ENCODE measurements around the gene RESP18. TPM values are rescaled to one million over a fixed set of nuclear protein-coding genes. Genes with fewer than 3 reads are reported as not detected.

RESP18 gene
- total RNA-seq, 4 donors from 2014 or later: not detected

DNA sequence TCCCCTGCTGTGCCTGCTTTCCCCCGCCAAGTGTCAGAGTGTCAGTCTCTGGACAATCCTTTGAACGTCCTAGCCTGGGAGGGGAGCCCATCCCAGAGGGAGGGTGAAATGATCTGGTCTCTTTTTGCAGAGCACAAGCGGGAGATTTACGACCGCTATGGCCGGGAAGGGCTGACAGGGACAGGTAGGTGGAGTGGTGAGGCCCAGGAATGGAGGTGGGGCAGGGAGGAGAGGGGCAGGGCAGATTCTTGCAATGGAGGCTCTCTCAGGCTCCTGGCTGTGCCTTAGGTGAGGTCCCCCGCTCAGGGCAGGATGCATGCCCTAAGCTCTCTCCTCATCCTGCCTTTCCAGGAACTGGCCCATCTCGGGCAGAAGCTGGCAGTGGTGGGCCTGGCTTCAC, 51.0 kb downstream of the RESP18 start:
- no peaks in the 10 kb centered on the region for H3K27me3 ChIP-seq
- peaks cover 46% of the 10 kb centered on the region for H3K36me3 ChIP-seq
- peaks cover 86% of the 10 kb centered on the region for H3K4me1 ChIP-seq
- DNase-seq (ENCODE audit: low spot score in 2 of 2): no peak
- no peaks in the 10 kb centered on the region for H3K9me3 ChIP-seq
- TF ChIP-seq POLR2AphosphoS5 (IDR thresholded peaks at IDR 0.05): no peak
- TF ChIP-seq POLR2A (IDR thresholded peaks at IDR 0.05): no peak
- TF ChIP-seq, protein P1, sequence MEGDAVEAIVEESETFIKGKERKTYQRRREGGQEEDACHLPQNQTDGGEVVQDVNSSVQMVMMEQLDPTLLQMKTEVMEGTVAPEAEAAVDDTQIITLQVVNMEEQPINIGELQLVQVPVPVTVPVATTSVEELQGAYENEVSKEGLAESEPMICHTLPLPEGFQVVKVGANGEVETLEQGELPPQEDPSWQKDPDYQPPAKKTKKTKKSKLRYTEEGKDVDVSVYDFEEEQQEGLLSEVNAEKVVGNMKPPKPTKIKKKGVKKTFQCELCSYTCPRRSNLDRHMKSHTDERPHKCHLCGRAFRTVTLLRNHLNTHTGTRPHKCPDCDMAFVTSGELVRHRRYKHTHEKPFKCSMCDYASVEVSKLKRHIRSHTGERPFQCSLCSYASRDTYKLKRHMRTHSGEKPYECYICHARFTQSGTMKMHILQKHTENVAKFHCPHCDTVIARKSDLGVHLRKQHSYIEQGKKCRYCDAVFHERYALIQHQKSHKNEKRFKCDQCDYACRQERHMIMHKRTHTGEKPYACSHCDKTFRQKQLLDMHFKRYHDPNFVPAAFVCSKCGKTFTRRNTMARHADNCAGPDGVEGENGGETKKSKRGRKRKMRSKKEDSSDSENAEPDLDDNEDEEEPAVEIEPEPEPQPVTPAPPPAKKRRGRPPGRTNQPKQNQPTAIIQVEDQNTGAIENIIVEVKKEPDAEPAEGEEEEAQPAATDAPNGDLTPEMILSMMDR (IDR thresholded peaks at IDR 0.05): no peak
- no peak for TF ChIP-seq EP300 (IDR thresholded peaks at IDR 0.05)
- WGBS: 67% methylated on average over 5 of the region's 8 CpGs
- no peak overlapping the region for H3K4me3 ChIP-seq
- no peak overlapping the region for H3K27ac ChIP-seq

DNA sequence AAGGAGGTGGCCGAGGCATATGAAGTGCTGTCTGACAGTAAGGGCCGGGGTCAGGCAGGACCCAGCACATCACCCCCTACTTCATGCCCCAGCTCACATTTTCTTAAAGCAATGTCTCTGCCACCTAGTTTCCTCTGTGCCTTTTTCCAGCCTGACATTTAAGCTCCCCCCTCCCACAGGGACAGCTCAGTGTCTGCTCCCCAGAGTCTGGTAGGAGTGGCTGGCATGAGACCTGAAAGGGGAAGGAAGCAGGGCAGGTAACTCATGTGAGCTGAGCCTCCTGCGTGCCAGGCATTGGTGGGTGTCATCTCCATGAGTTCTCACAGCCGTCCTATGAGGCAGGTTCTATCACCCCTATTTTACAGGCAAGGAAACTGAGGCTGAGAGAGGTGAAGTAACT, 51.9 kb downstream of the RESP18 start:
- peaks cover 77% of the 10 kb centered on the region for H3K4me1 ChIP-seq
- H3K4me3 ChIP-seq: peak overlapping the region; percentile 93
- H3K9me3 ChIP-seq: no peaks in the 10 kb centered on the region
- H3K27ac ChIP-seq: peak overlapping the region; percentile 99
- TF ChIP-seq, protein P1 (IDR thresholded peaks at IDR 0.05): no peak
- TF ChIP-seq EP300 (IDR thresholded peaks at IDR 0.05): no peak
- no peak for TF ChIP-seq POLR2A (IDR thresholded peaks at IDR 0.05)
- no peak for TF ChIP-seq POLR2AphosphoS5 (IDR thresholded peaks at IDR 0.05)
- no peaks in the 10 kb centered on the region for H3K27me3 ChIP-seq
- no peak for DNase-seq (ENCODE audit: low spot score in 2 of 2)
- peaks cover 46% of the 10 kb centered on the region for H3K36me3 ChIP-seq
- WGBS: 86% methylated on average over 4 of the region's 4 CpGs

DNA sequence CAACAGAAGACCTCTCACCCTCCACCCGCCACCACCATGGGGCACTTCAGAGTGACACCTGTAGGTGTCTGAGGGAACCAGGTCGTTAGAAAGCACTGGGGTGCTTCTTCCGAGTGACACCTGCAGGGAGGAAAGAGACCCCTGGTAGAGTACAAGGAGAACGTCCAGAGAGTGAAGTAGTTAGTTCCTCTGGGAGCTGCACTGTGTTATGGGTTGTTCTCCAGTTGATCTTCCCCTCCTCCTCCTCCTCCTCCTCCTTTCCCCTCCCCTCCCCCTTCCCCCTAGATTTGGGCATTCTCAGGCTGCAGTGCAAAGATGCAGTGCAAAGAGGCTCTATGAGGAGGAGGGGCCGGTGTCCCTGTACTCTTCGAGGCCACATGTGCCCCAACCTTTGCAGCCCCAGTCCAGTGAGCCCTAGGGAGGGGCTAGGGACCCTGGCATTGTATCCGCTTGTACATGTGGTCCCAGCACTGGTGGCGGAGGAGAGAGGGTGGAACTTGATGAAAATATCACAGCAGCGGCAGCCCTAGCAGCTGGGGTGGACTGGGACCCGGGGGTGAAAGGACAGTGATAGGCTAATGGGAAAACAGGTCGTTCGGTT, 52.5 kb downstream of the RESP18 start:
- WGBS: 41% methylated on average over 12 of the region's 12 CpGs
- peaks cover 72% of the 10 kb centered on the region for H3K4me1 ChIP-seq
- TF ChIP-seq EP300 (IDR thresholded peaks at IDR 0.05): no peak
- no peak for TF ChIP-seq POLR2A (IDR thresholded peaks at IDR 0.05)
- TF ChIP-seq, protein P1 (IDR thresholded peaks at IDR 0.05): no peak
- TF ChIP-seq POLR2AphosphoS5 (IDR thresholded peaks at IDR 0.05): no peak
- H3K27me3 ChIP-seq: no peaks in the 10 kb centered on the region
- peak overlapping the region; percentile 99 for H3K27ac ChIP-seq
- peaks cover 44% of the 10 kb centered on the region for H3K36me3 ChIP-seq
- peak overlapping the region; percentile 93 for H3K4me3 ChIP-seq
- no peak for DNase-seq (ENCODE audit: low spot score in 2 of 2)
- no peaks in the 10 kb centered on the region for H3K9me3 ChIP-seq

DNA sequence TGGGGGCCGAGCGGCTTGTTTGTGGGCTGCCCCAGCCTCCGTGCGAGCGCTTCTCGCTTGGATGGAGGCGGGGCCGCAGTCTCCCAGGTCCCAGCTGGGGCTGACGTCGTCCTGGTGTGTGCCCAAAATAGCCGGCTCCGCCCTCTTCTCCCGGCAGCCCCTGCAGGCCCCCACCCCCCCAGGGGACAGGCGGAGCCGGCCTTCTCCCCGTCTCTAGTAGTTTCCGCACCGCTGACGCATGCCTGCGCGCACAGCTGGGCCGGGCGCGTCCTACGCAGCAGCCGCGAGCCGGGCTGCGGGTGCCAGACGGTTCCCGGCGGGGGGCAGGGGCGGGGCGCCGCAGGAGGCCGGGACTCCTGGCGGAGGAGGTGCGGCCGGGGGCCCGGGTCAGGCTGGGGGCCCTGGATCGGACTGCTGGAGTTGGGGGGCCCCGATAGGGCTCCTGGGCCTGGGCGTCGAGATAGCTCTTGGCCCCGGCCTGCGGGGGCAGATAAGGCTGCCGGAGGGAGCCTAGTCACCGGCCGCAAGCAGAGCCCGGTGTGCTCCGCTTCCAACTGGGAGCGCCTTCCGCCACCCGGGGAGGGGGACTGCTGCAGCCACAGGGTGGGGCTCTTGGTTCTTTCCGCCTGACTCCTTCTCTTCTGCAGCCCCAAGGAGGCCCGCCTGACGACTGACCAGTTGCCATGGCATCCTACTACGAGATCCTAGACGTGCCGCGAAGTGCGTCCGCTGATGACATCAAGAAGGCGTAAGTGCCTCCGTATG, 53.2 kb downstream of the RESP18 start, which contains the start of gene DNAJB2:
Gene DNAJB2 (plus strand): TSS at position 216 of the 765 bp plus-strand sequence. CDS start 468 bp downstream, at position 684.
- H3K27me3 ChIP-seq: no peaks in the 10 kb centered on the region
- TF ChIP-seq POLR2AphosphoS5 (IDR thresholded peaks at IDR 0.05) (peak; percentile 31 to 87 (median 63)), POLR2A (IDR thresholded peaks at IDR 0.05) (peak; percentile 23 to 89), EP300 (IDR thresholded peaks at IDR 0.05) (peak; percentile 16)
- TF ChIP-seq, protein P1 (IDR thresholded peaks at IDR 0.05): no peak
- H3K27ac ChIP-seq: peak within 1 kb of the TSS; percentile 99
- peak within 1 kb of the TSS; percentile 93 for H3K4me3 ChIP-seq
- H3K4me1 ChIP-seq: peaks cover 69% of the 10 kb centered on the region
- H3K9me3 ChIP-seq: no peaks in the 10 kb centered on the region
- DNase-seq (ENCODE audit: low spot score in 2 of 2): peak; percentile 99
- 0% methylated on average over 17 of the region's 65 CpGs for WGBS
- H3K36me3 ChIP-seq: peaks cover 37% of the 10 kb centered on the region

DNA sequence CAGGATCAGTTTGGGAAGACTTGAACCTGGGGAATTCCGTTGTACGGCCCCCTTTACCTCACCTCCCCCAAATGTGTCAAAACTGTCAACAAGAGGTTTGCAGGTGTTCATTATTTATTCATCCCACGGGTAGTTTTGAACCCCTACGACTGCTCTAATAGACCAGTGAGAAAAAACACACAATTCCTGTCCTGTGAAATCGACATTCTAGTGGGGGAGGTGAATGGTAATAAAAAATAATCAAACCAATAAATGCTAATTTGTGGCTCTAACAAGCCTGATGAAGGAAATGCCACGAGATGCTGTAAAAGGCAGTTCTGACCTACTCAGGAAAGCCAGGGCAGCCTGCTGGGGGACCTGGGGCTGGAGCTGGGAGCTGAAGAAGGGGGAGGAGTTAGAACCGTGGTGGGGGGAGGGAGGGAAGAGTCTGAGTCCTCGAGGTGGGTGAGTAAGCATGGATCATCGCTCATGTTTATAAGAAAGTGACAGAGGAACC, 53.8 kb downstream of the RESP18 start:
- DNase-seq (ENCODE audit: low spot score in 2 of 2): no peak
- peak overlapping the region; percentile 93 for H3K4me3 ChIP-seq
- peaks cover 31% of the 10 kb centered on the region for H3K36me3 ChIP-seq
- 12% methylated on average over 9 of the region's 9 CpGs for WGBS
- TF ChIP-seq, protein P1 (IDR thresholded peaks at IDR 0.05): no peak
- no peak for TF ChIP-seq EP300 (IDR thresholded peaks at IDR 0.05)
- no peak for TF ChIP-seq POLR2A (IDR thresholded peaks at IDR 0.05)
- TF ChIP-seq POLR2AphosphoS5 (IDR thresholded peaks at IDR 0.05): no peak
- H3K9me3 ChIP-seq: no peaks in the 10 kb centered on the region
- no peaks in the 10 kb centered on the region for H3K27me3 ChIP-seq
- peak overlapping the region; percentile 99 for H3K27ac ChIP-seq
- H3K4me1 ChIP-seq: peaks cover 68% of the 10 kb centered on the region

All from suprapubic skin (tissue), 4 donors.